Smooth muscle cell (in vitro differentiated cells): Measurements from ENCODE around the gene MTPN. TPM values are rescaled to one million over a fixed set of nuclear protein-coding genes. Genes with fewer than 3 reads are reported as not detected.

Source experiments
- DNase-seq: peaks from one replicate; lab custom pipeline; 2025; ENCODE audit not compliant: unreplicated experiment; lab: John Stamatoyannopoulos, UW
- H2AFZ ChIP-seq: fragments of 200-600 bp; sonication (generic); 2 replicates; pipeline ENCODE4 v1.6.0; 2016; ENCODE audit warnings: antibody characterized with exemption, low read depth, mild to moderate bottlenecking
- H3F3A ChIP-seq: fragments of 200-600 bp; sonication (generic); 2 replicates; pipeline ENCODE4 v1.6.0; 2017; ENCODE audit warnings: antibody characterized with exemption, low read depth
- H3K27ac ChIP-seq: fragments of 200-600 bp; sonication (generic); 2 replicates; pipeline ENCODE4 v1.5.1; 2016; ENCODE audit warnings: low read depth, mild to moderate bottlenecking
- H3K27me3 ChIP-seq: fragments of 200-600 bp; sonication (generic); 2 replicates; pipeline ENCODE4 v1.6.1; 2016; ENCODE audit warnings: low read depth, mild to moderate bottlenecking
- H3K36me3 ChIP-seq: fragments of 200-600 bp; sonication (generic); 2 replicates; pipeline ENCODE4 v1.5.1; 2016; ENCODE audit warnings: low read depth
- H3K4me1 ChIP-seq: fragments of 200-600 bp; sonication (generic); 2 replicates; pipeline ENCODE4 v1.5.1; 2016; ENCODE audit warnings: low read depth
- H3K4me2 ChIP-seq: fragments of 200-600 bp; sonication (generic); 2 replicates; pipeline ENCODE4 v1.6.0; 2016; ENCODE audit warnings: mild to moderate bottlenecking
- H3K4me3 ChIP-seq: fragments of 200-600 bp; sonication (generic); 2 replicates; pipeline ENCODE4 v1.5.1; 2016; ENCODE audit warnings: mild to moderate bottlenecking
- H3K79me2 ChIP-seq: fragments of 200-600 bp; sonication (generic); 2 replicates; pipeline ENCODE4 v1.6.0; 2016; ENCODE audit warnings: low read depth, mild to moderate bottlenecking
- H3K9ac ChIP-seq: fragments of 200-600 bp; sonication (generic); 2 replicates; pipeline ENCODE4 v1.6.0; 2016; ENCODE audit warnings: low read depth
- H3K9me3 ChIP-seq: fragments of 200-600 bp; sonication (generic); replicated peaks from 2 replicates; pipeline ENCODE4 v1.5.1; 2016; ENCODE audit warnings: low read depth
- H4K20me1 ChIP-seq: fragments of 200-600 bp; sonication (generic); 2 replicates; pipeline ENCODE4 v1.6.0; 2016; ENCODE audit warnings: low read depth
- CTCF ChIP-seq: fragments of 200-600 bp; sonication (generic); IDR thresholded peaks from 2 replicates; pipeline ENCODE4 v1.5.1; 2017; ENCODE audit warnings: borderline replicate concordance, mild to moderate bottlenecking, antibody characterized with exemption; ENCODE audit not compliant: insufficient read depth, poor library complexity, severe bottlenecking
- WGBS: methylation state at CpG from one replicate; pipeline ENCODE4 v1.1.7; 2016; ENCODE audit warnings: low lambda C conversion rate; 5-methylcytosine and 5-hydroxymethylcytosine counted together
- polyA plus RNA-seq: library from polyadenylated mRNA; unstranded; fragments of >200 nt; fragmentation: Nextera tagmentation; extraction: Ambion mirVana; gene quantifications from 2 replicates; pipeline ENCODE4 v1.2.1, GENCODE V29; 2016
- total RNA-seq: library from RNA; depleted of rRNA; stranded (reverse); fragments of >200 nt; gene quantifications from 2 replicates; pipeline ENCODE4 v1.2.3, GENCODE V29; 2014

Gene MTPN
- total and polyA plus RNA-seq, 2 experiments from 2014 or later, result 36.4 to 138 TPM

DNA sequence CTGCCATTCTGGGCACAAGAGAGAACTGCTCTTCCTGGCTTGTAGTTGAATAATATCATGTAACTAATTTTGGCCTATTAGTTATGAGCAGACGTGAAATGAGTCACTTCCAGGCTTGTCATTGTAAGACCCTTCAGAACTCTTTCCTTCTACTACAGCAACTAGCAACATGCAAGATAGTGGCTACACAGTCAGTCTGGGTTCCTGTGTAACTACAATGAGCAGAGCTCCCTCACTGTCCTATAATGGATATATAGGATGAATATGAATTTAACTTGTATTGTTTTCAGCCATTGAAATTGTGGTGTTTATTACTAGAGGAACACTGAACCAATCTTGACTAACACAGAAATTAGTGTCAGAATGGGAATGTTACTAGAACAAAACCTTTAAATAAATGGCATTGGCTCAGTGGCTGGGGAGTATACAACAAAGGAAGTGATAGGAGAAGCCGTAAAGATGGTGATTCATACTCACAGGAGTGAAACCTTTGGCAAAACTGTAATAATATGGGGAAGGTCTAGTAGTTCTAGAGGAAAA is 2.9 kb upstream of the MTPN start:
- H3K36me3 ChIP-seq, result no peaks in the 10 kb centered on the region
- peak overlapping the region; percentile 73 for H2AFZ ChIP-seq
- H3K4me3 ChIP-seq, result no peak overlapping the region
- H3K79me2 ChIP-seq, result peaks cover 20% of the 10 kb centered on the region
- peak overlapping the region; percentile 76 for H3K27ac ChIP-seq
- peak overlapping the region; percentile 39 for H3K4me2 ChIP-seq
- H3K9ac ChIP-seq, result no peak overlapping the region
- WGBS, result 21% methylated on average over 2 of the region's 2 CpGs
- peaks cover 15% of the 10 kb centered on the region for H4K20me1 ChIP-seq
- H3K4me1 ChIP-seq, result peaks cover 13% of the 10 kb centered on the region
- H3K9me3 ChIP-seq, result no peaks in the 10 kb centered on the region
- no peak for TF ChIP-seq CTCF
- peaks cover 11% of the 10 kb centered on the region for H3F3A ChIP-seq
- DNase-seq, result no peak
- H3K27me3 ChIP-seq, result no peaks in the 10 kb centered on the region

- Histone ChIP-seq H4K20me1 (peaks cover 20% of the 10 kb centered on the region), H3K79me2 (peaks cover 26% of the 10 kb centered on the region), H3K4me2 (peak overlapping the region; percentile 39), H3K27ac (peak overlapping the region; percentile 76), H2AFZ (peak overlapping the region; percentile 73), H3F3A (peaks cover 11% of the 10 kb centered on the region), H3K36me3 (no peaks in the 10 kb centered on the region), H3K4me3 (no peak overlapping the region), H3K9ac (no peak overlapping the region), H3K4me1 (peaks cover 13% of the 10 kb centered on the region), H3K9me3 (no peaks in the 10 kb centered on the region), H3K27me3 (no peaks in the 10 kb centered on the region)
- no peak for TF ChIP-seq CTCF
- no peak for DNase-seq
These were observed 2.4 kb upstream of the MTPN start for GRCh38 chr7:135979471-135980011.

DNA sequence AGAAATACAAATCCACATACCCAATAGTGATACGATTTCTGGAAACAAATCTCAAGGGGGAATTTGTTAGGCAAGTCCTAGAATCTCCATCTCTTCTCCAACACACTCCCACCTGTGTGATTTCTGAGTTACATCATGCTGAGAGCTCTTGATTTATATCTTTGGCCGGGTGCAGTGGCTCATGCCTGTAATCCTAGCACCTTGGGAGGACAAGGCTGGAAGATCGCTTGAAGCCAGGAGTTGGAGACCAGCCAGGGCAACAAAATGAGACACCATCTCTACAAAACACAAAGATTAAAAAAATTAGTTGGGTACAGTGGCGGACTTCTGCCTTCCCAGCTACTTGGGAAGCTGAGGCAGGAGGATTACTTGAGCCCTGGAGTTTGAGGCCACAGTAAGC is 1.5 kb upstream of the MTPN start:
- no peaks in the 10 kb centered on the region for H3K27me3 ChIP-seq
- no peak overlapping the region for H3K27ac ChIP-seq
- 96% methylated on average over 4 of the region's 4 CpGs for WGBS
- peaks cover 29% of the 10 kb centered on the region for H4K20me1 ChIP-seq
- DNase-seq, result no peak
- no peak for TF ChIP-seq CTCF
- H3K4me1 ChIP-seq, result peaks cover 13% of the 10 kb centered on the region
- no peak overlapping the region for H3K4me2 ChIP-seq
- H2AFZ ChIP-seq, result no peak overlapping the region
- H3K79me2 ChIP-seq, result peaks cover 35% of the 10 kb centered on the region
- no peaks in the 10 kb centered on the region for H3K36me3 ChIP-seq
- peaks cover 11% of the 10 kb centered on the region for H3F3A ChIP-seq
- no peak overlapping the region for H3K9ac ChIP-seq
- no peak overlapping the region for H3K4me3 ChIP-seq
- H3K9me3 ChIP-seq, result no peaks in the 10 kb centered on the region

DNA sequence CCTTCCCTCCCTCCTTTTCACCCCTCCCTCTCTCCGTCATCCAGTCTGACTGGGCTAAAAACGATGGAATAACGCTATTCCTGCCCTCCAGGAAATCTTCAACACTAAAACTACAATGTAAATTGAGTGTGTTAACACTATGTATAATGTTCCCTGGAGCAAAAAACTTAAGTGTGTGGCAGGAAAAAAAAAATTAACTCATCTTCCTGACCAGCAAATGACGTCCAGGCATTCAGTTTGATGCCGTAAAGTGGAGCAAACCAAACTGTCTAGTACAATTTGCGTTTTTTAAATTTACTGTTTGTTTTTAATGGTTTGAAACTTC is 545 bp upstream of the MTPN start:
- Histone ChIP-seq H3K9me3 (no peaks in the 10 kb centered on the region), H3K4me1 (peaks cover 13% of the 10 kb centered on the region), H2AFZ (peak overlapping the region; percentile 91), H3K27me3 (no peaks in the 10 kb centered on the region), H3K9ac (no peak overlapping the region), H4K20me1 (peaks cover 38% of the 10 kb centered on the region), H3K27ac (no peak overlapping the region), H3K36me3 (no peaks in the 10 kb centered on the region), H3K4me3 (peak overlapping the region; percentile 94), H3K4me2 (peak overlapping the region; percentile 87), H3K79me2 (peaks cover 44% of the 10 kb centered on the region), H3F3A (peaks cover 11% of the 10 kb centered on the region)
- 55% methylated on average over 6 of the region's 6 CpGs for WGBS
- no peak for DNase-seq
- TF ChIP-seq CTCF, result no peak
